NT2/D1 (cell line): ENCODE measurements around the gene ADAMTS2.

Experiments
- DNase-seq: peaks from one replicate; pipeline ENCODE4 v3.0.0-alpha.2; 2011; ENCODE audit warnings: low read depth, low spot score
- H3K27me3 ChIP-seq: 2 replicates; pipeline ENCODE4 v1.6.0; 2011; ENCODE audit warnings: mild to moderate bottlenecking; ENCODE audit not compliant: insufficient read length, insufficient read depth
- H3K36me3 ChIP-seq: 2 replicates; pipeline ENCODE4 v1.6.1; 2011; ENCODE audit warnings: mild to moderate bottlenecking, low read length, mixed read lengths; ENCODE audit not compliant: insufficient read depth, insufficient read length
- H3K4me1 ChIP-seq: 2 replicates; pipeline ENCODE4 v1.5.1; 2011; ENCODE audit not compliant: insufficient read depth, insufficient read length
- H3K4me3 ChIP-seq: 2 replicates; pipeline ENCODE4 v1.5.1; 2011; ENCODE audit warnings: low read depth; ENCODE audit not compliant: insufficient read length
- H3K9ac ChIP-seq: 2 replicates; pipeline ENCODE4 v1.6.0; 2011; ENCODE audit warnings: low read depth; ENCODE audit not compliant: insufficient read length
- H3K9me3 ChIP-seq: 2 replicates; pipeline ENCODE4 v1.5.1; 2011; ENCODE audit warnings: mild to moderate bottlenecking, low read length; ENCODE audit not compliant: insufficient read depth
- SUZ12 ChIP-seq: IDR thresholded peaks from 2 replicates; pipeline ENCODE4 v1.6.1; 2011; ENCODE audit not compliant: insufficient read length, insufficient read depth; ENCODE audit errors: extremely low read depth
- YY1 ChIP-seq: IDR thresholded peaks from 2 replicates; pipeline ENCODE4 v1.6.1; 2011; ENCODE audit not compliant: insufficient read length, insufficient read depth
- ZNF274 ChIP-seq: IDR thresholded peaks from 2 replicates; pipeline ENCODE4 v1.6.1; 2011; ENCODE audit warnings: mild to moderate bottlenecking, low read depth, low read length

ADAMTS2 gene

GRCh38 chr5:179211068-179211467, 134.2 kb downstream of the ADAMTS2 start:
- Histone ChIP-seq H3K36me3 (no peaks in the 10 kb centered on the region), H3K4me3 (no peak overlapping the region), H3K4me1 (peaks cover 4% of the 10 kb centered on the region), H3K9ac (no peak overlapping the region), H3K27me3 (no peaks in the 10 kb centered on the region), H3K9me3 (no peaks in the 10 kb centered on the region)
- no peak for DNase-seq
- no peak for TF ChIP-seq ZNF274
- TF ChIP-seq SUZ12: no peak
- TF ChIP-seq YY1: no peak

- no peak for TF ChIP-seq YY1
- no peak for TF ChIP-seq SUZ12
- TF ChIP-seq ZNF274: no peak
- Histone ChIP-seq H3K27me3 (no peaks in the 10 kb centered on the region), H3K4me3 (no peak overlapping the region), H3K9ac (no peak overlapping the region), H3K36me3 (no peaks in the 10 kb centered on the region), H3K4me1 (peaks cover 4% of the 10 kb centered on the region), H3K9me3 (no peaks in the 10 kb centered on the region)
- DNase-seq: no peak
These were observed 134.8 kb downstream of the ADAMTS2 start for GRCh38 chr5:179210478-179210877.

- no peak overlapping the region for H3K9ac ChIP-seq
- no peak for DNase-seq
- H3K27me3 ChIP-seq: no peaks in the 10 kb centered on the region
- peaks cover 4% of the 10 kb centered on the region for H3K4me1 ChIP-seq
- H3K36me3 ChIP-seq: no peaks in the 10 kb centered on the region
- TF ChIP-seq SUZ12: no peak
- no peak for TF ChIP-seq YY1
- no peak for TF ChIP-seq ZNF274
- H3K9me3 ChIP-seq: no peaks in the 10 kb centered on the region
- no peak overlapping the region for H3K4me3 ChIP-seq
These were observed 135.7 kb downstream of the ADAMTS2 start for GRCh38 chr5:179209359-179210150.

- Histone ChIP-seq H3K4me1 (peaks cover 4% of the 10 kb centered on the region), H3K36me3 (no peaks in the 10 kb centered on the region), H3K9ac (no peak overlapping the region), H3K4me3 (no peak overlapping the region), H3K27me3 (no peaks in the 10 kb centered on the region), H3K9me3 (no peaks in the 10 kb centered on the region)
- TF ChIP-seq SUZ12: no peak
- no peak for TF ChIP-seq ZNF274
- TF ChIP-seq YY1: no peak
- DNase-seq: no peak
These were observed 136.4 kb downstream of the ADAMTS2 start for GRCh38 chr5:179208706-179209358.

GRCh38 chr5:179207920-179208705, 137.1 kb downstream of the ADAMTS2 start:
- Histone ChIP-seq H3K4me1 (peaks cover 4% of the 10 kb centered on the region), H3K4me3 (no peak overlapping the region), H3K36me3 (no peaks in the 10 kb centered on the region), H3K9me3 (no peaks in the 10 kb centered on the region), H3K9ac (no peak overlapping the region), H3K27me3 (no peaks in the 10 kb centered on the region)
- TF ChIP-seq ZNF274: no peak
- no peak for TF ChIP-seq SUZ12
- no peak for TF ChIP-seq YY1
- DNase-seq: no peak

GRCh38 chr5:179207470-179207869, 137.8 kb downstream of the ADAMTS2 start:
- Histone ChIP-seq H3K9me3 (no peaks in the 10 kb centered on the region), H3K36me3 (no peaks in the 10 kb centered on the region), H3K4me1 (peaks cover 4% of the 10 kb centered on the region), H3K9ac (no peak overlapping the region), H3K27me3 (no peaks in the 10 kb centered on the region), H3K4me3 (no peak overlapping the region)
- DNase-seq: no peak
- TF ChIP-seq YY1: no peak

- no peaks in the 10 kb centered on the region for H3K27me3 ChIP-seq
- H3K9ac ChIP-seq: peak overlapping the region; percentile 8
- DNase-seq: no peak
- no peaks in the 10 kb centered on the region for H3K36me3 ChIP-seq
- H3K4me1 ChIP-seq: peaks cover 4% of the 10 kb centered on the region
- TF ChIP-seq SUZ12 (no peak), YY1 (no peak), ZNF274 (no peak)
- no peaks in the 10 kb centered on the region for H3K9me3 ChIP-seq
- no peak overlapping the region for H3K4me3 ChIP-seq
These were observed 138.9 kb downstream of the ADAMTS2 start for GRCh38 chr5:179206366-179206765.
